ENCODE data around the gene CDAN1.
A peak's percentile ranks its signal among the peaks of the same experiment; 100 is the strongest.

Gene CDAN1

GRCh38 chr15:42723068-42723467, 13.9 kb downstream of the CDAN1 start:
- DNase-seq (ENCODE audit: low spot score) (no peak), ATAC-seq (ENCODE audit: low read depth) (no peak)
- H3K9me3 ChIP-seq (ENCODE audit: severe bottlenecking), result no peaks in the 10 kb centered on the region
- H3K36me3 ChIP-seq (ENCODE audit: low read depth), result peaks cover 54% of the 10 kb centered on the region
- TF ChIP-seq CTCF (IDR thresholded peaks at IDR 0.05; ENCODE audit: poor library complexity, severe bottlenecking), result peak; percentile 50
- peaks cover 6% of the 10 kb centered on the region for H3K4me1 ChIP-seq (ENCODE audit: insufficient read depth, poor library complexity, severe bottlenecking)
- H3K27me3 ChIP-seq (ENCODE audit: insufficient read depth, poor library complexity, severe bottlenecking), result no peaks in the 10 kb centered on the region
- H3K4me3 ChIP-seq (ENCODE audit: severe bottlenecking), result no peak overlapping the region
- no peak overlapping the region for H3K27ac ChIP-seq (ENCODE audit: poor library complexity, severe bottlenecking)

GRCh38 chr15:42721916-42722315, 15.0 kb downstream of the CDAN1 start:
- ATAC-seq (ENCODE audit: low read depth) (no peak), DNase-seq (ENCODE audit: low spot score) (peak; percentile 52)
- peaks cover 6% of the 10 kb centered on the region for H3K4me1 ChIP-seq (ENCODE audit: insufficient read depth, poor library complexity, severe bottlenecking)
- peaks cover 42% of the 10 kb centered on the region for H3K36me3 ChIP-seq (ENCODE audit: low read depth)
- H3K4me3 ChIP-seq (ENCODE audit: severe bottlenecking), result no peak overlapping the region
- no peaks in the 10 kb centered on the region for H3K27me3 ChIP-seq (ENCODE audit: insufficient read depth, poor library complexity, severe bottlenecking)
- TF ChIP-seq CTCF (IDR thresholded peaks at IDR 0.05; ENCODE audit: poor library complexity, severe bottlenecking), result no peak
- H3K27ac ChIP-seq (ENCODE audit: poor library complexity, severe bottlenecking), result no peak overlapping the region
- H3K9me3 ChIP-seq (ENCODE audit: severe bottlenecking), result no peaks in the 10 kb centered on the region

GRCh38 chr15:42721016-42721415, 15.9 kb downstream of the CDAN1 start:
- H3K9me3 ChIP-seq (ENCODE audit: severe bottlenecking), result no peaks in the 10 kb centered on the region
- H3K4me1 ChIP-seq (ENCODE audit: insufficient read depth, poor library complexity, severe bottlenecking), result peaks cover 6% of the 10 kb centered on the region
- TF ChIP-seq CTCF (IDR thresholded peaks at IDR 0.05; ENCODE audit: poor library complexity, severe bottlenecking), result no peak
- no peaks in the 10 kb centered on the region for H3K27me3 ChIP-seq (ENCODE audit: insufficient read depth, poor library complexity, severe bottlenecking)
- ATAC-seq (ENCODE audit: low read depth) (peak; percentile 69), DNase-seq (ENCODE audit: low spot score) (peak; percentile 72)
- H3K36me3 ChIP-seq (ENCODE audit: low read depth), result peaks cover 33% of the 10 kb centered on the region
- no peak overlapping the region for H3K27ac ChIP-seq (ENCODE audit: poor library complexity, severe bottlenecking)
- no peak overlapping the region for H3K4me3 ChIP-seq (ENCODE audit: severe bottlenecking)

GRCh38 chr15:42720071-42720470, 16.9 kb downstream of the CDAN1 start:
- TF ChIP-seq CTCF (IDR thresholded peaks at IDR 0.05; ENCODE audit: poor library complexity, severe bottlenecking), result no peak
- no peak for ATAC-seq (ENCODE audit: low read depth)

GRCh38 chr15:42719043-42719442, 17.9 kb downstream of the CDAN1 start:
- ATAC-seq (ENCODE audit: low read depth), result no peak

More at GRCh38 chr15:42720071-42720470, 16.9 kb downstream of the CDAN1 start:
- Histone ChIP-seq H3K36me3 (ENCODE audit: low read depth) (peaks cover 27% of the 10 kb centered on the region), H3K4me3 (ENCODE audit: severe bottlenecking) (no peak overlapping the region), H3K9me3 (ENCODE audit: severe bottlenecking) (no peaks in the 10 kb centered on the region), H3K27ac (ENCODE audit: poor library complexity, severe bottlenecking) (no peak overlapping the region), H3K27me3 (ENCODE audit: insufficient read depth, poor library complexity, severe bottlenecking) (no peaks in the 10 kb centered on the region), H3K4me1 (ENCODE audit: insufficient read depth, poor library complexity, severe bottlenecking) (peaks cover 6% of the 10 kb centered on the region)
- no peak for DNase-seq (ENCODE audit: low spot score)

More at GRCh38 chr15:42719043-42719442, 17.9 kb downstream of the CDAN1 start:
- Histone ChIP-seq H3K4me1 (ENCODE audit: insufficient read depth, poor library complexity, severe bottlenecking) (peaks cover 6% of the 10 kb centered on the region), H3K36me3 (ENCODE audit: low read depth) (peaks cover 17% of the 10 kb centered on the region), H3K27ac (ENCODE audit: poor library complexity, severe bottlenecking) (no peak overlapping the region), H3K4me3 (ENCODE audit: severe bottlenecking) (no peak overlapping the region), H3K27me3 (ENCODE audit: insufficient read depth, poor library complexity, severe bottlenecking) (no peaks in the 10 kb centered on the region), H3K9me3 (ENCODE audit: severe bottlenecking) (no peaks in the 10 kb centered on the region)
- no peak for TF ChIP-seq CTCF (IDR thresholded peaks at IDR 0.05; ENCODE audit: poor library complexity, severe bottlenecking)
- DNase-seq (ENCODE audit: low spot score), result no peak

Data from RWPE2 (cell line).